Sigmoid colon (tissue), 7 donors: Measurements from ENCODE around the gene DHX35. TPM values are rescaled to one million over a fixed set of nuclear protein-coding genes. Genes with fewer than 3 reads are reported as not detected.

Experiments used
- DNase-seq: peaks from one replicate; pipeline ENCODE4 v3.0.0-alpha.2; 2019
- H3K27ac ChIP-seq, 4 donors: fragments of 200-600 bp; sonication (generic); one replicate each; pipeline ENCODE4 v1.5.1; 2016 to 2019; ENCODE audit warnings: mild to moderate bottlenecking in 1 of 4
- H3K27me3 ChIP-seq, 3 donors: fragments of 200-600 bp; sonication (generic); one replicate each; pipeline ENCODE4 v1.5.1; 2019; ENCODE audit warnings: mild to moderate bottlenecking in 1 of 3
- H3K36me3 ChIP-seq, 4 donors: fragments of 200-600 bp; sonication (generic); one replicate each; pipeline ENCODE4 v1.5.1; 2016 to 2019
- H3K4me1 ChIP-seq, 4 donors: fragments of 200-600 bp; sonication (generic); one replicate each; pipeline ENCODE4 v1.5.1; 2017 to 2019
- H3K4me3 ChIP-seq, 4 donors: fragments of 200-600 bp; sonication (generic); one replicate each; pipeline ENCODE4 v1.5.1; 2017 to 2019; ENCODE audit warnings: mild to moderate bottlenecking in 2 of 4, moderate library complexity in 1 of 4
- H3K9me3 ChIP-seq, 4 donors: fragments of 200-600 bp in 3 of 4; sonication (generic) in 3 of 4; one replicate each; pipeline versions ENCODE4 v1.5.1 to v1.6.1; 2013 to 2019
- EP300 ChIP-seq, 4 donors: sonication (generic); formaldehyde crosslinking; IDR thresholded peaks; one replicate each; pipeline ENCODE4 v1.6.1; 2017; ENCODE audit warnings: antibody characterized with exemption in 4 of 4
- POLR2A ChIP-seq, 2 donors: fragments of 450-650 bp; IDR thresholded peaks; one replicate each; pipeline ENCODE4 v1.6.1; 2016; ENCODE audit warnings: antibody characterized with exemption in 2 of 2, mild to moderate bottlenecking in 2 of 2, moderate library complexity in 2 of 2
- POLR2AphosphoS5 ChIP-seq, 4 donors: sonication (generic); formaldehyde crosslinking; IDR thresholded peaks; one replicate each; pipeline ENCODE4 v1.6.1; 2017; ENCODE audit warnings: antibody characterized with exemption in 4 of 4
- WGBS, 2 donors: extraction: QIAGEN DNeasy Blood & Tissue Kit; methylation state at CpG; one replicate each; pipeline ENCODE4 v1.1.7; 2013; 5-methylcytosine and 5-hydroxymethylcytosine counted together
- intact Hi-C: fragments of 100-400 bp; cut with DNase I; formaldehyde crosslinking; loops from one replicate; pipeline ENCODE4 v1.15.1; 2023
- polyA plus RNA-seq, 3 donors: library from polyadenylated mRNA; stranded (reverse); fragments of 200-250 nt; gene quantifications; one replicate each; pipeline ENCODE4 v1.2.3, GENCODE V29; 2013
- total RNA-seq, 4 donors: library from RNA; depleted of rRNA; stranded (reverse); fragments of >200 nt; gene quantifications; one replicate each; pipeline ENCODE4 v1.1.0, GENCODE V29; 2016
- TF ChIP-seq, protein P1 (sequence below), 4 experiments: fragments of 450-650 bp in 3 of 4; fragments of 200-600 bp in 1 of 4; IDR thresholded peaks; one replicate each; pipeline ENCODE4 v1.5.1; 2016 to 2019; ENCODE audit warnings: antibody characterized with exemption in 4 of 4, mild to moderate bottlenecking in 3 of 4, moderate library complexity in 2 of 4
- donor health status: healthy with polysubstance abuse.
- donor health status: Bipolar disorder and iron deficiency.
- donor health status: healthy.

DHX35 gene
- total and polyA plus RNA-seq, 7 donors, result 8.8 to 33.2 (median 16.1) TPM

DNA sequence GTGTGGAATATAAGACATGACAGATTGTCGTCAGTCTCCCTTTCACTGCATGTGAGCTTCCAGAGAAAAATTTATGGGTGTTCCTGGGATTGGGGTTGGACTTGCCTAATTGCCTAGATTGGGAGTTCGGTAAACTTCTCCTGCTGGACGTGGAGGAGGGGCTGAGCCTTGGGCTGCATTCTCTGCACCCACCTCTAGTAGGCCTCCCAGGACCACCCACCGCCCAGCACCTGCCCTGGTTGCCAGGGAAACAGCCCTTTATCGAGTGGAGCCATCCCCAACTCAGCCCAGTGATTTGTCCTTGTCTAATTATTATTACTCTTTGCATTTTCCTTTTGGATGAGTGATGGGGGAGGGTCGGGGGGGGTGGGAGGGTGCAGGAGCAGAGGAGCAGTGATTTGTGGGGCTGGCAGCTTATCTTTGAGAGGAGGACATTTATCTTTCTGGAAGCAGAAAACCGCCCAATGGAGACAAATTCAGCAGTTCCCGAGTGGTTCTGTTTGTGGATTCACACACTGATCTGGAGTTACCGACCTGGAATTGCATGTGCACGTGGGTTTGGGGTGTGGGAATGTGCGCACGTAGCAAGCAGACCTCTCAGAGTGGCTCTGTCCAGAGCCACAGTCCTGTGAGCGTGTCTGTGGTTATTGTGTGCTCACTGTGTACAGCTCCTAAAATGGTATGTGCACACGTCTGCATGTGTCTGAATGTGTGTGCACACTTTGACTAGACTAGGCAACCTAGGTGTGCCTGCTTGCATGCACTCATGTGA is 104.5 kb downstream of the DHX35 start:
- intact Hi-C loops, result no loop called here
- no peak overlapping the region for H3K27ac ChIP-seq
- H3K9me3 ChIP-seq, result peaks cover 0 to 6% (median 3%) of the 10 kb centered on the region in 4 donors
- no peak overlapping the region for H3K4me3 ChIP-seq
- 52 to 65% methylated on average over 14 of the region's 14 CpGs for WGBS, 2 donors
- H3K36me3 ChIP-seq, result no peaks in the 10 kb centered on the region
- TF ChIP-seq POLR2A (IDR thresholded peaks at IDR 0.05), result no peak
- no peak for TF ChIP-seq EP300 (IDR thresholded peaks at IDR 0.05)
- no peak for TF ChIP-seq POLR2AphosphoS5 (IDR thresholded peaks at IDR 0.05)
- TF ChIP-seq, protein P1, sequence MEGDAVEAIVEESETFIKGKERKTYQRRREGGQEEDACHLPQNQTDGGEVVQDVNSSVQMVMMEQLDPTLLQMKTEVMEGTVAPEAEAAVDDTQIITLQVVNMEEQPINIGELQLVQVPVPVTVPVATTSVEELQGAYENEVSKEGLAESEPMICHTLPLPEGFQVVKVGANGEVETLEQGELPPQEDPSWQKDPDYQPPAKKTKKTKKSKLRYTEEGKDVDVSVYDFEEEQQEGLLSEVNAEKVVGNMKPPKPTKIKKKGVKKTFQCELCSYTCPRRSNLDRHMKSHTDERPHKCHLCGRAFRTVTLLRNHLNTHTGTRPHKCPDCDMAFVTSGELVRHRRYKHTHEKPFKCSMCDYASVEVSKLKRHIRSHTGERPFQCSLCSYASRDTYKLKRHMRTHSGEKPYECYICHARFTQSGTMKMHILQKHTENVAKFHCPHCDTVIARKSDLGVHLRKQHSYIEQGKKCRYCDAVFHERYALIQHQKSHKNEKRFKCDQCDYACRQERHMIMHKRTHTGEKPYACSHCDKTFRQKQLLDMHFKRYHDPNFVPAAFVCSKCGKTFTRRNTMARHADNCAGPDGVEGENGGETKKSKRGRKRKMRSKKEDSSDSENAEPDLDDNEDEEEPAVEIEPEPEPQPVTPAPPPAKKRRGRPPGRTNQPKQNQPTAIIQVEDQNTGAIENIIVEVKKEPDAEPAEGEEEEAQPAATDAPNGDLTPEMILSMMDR (IDR thresholded peaks at IDR 0.05), result no peak
- DNase-seq, result no peak
- no peaks in the 10 kb centered on the region for H3K4me1 ChIP-seq
- H3K27me3 ChIP-seq, result peaks cover 0 to 15% (median 0%) of the 10 kb centered on the region in 3 donors

DNA sequence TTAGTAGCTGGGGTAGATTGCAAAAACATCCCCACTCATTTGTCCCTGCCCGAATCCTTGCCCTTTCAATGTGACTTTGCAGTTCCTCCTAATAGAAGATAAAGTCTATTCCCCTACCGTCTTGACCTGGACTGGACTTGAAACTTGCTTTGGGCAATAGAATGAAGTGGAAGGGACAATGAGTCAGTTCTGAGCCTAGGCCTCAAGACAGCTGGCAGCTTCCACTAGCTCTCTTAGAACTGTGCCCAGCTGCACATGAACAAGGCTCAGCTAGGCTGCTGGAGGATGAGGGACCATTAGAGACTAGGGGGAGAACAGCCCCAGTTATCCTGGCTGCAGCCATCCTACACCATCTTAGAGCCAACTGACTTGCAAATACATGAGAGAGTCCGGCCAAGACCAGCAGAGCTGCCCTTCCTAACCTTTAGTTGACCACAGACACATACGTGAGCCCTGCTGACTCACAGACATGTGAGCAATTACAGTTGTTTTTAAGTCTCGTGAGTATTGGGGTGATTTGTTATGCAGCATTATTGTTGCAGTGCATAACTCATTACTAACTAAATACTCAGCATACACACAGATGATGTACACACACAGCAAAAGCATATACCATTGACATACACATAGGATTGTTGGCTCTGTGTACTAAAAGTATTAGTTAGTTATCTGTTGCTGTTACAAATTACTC is 105.5 kb downstream of the DHX35 start:
- WGBS, 2 donors, result 85% methylated on average over 5 of the region's 5 CpGs
- intact Hi-C loops, result no loop called here

DNA sequence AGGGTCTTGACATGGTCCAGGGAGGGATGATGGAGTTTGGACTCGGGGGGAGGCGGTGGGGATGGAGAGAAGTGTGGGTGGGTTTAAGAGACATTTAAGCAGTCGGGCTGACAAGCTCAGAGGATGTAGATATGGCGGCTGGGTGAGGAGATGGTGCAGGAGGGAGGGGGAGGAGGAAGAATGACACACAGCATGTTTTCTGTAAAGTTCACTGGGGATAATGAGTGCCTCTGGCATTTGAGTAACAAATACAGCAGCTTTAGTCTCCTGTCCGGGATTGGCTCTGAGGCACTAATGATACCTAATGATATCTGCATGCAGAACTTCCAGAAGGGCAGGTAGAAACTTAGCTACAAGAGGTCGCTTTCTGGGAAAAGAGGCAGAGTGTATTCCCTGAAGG is 107.8 kb downstream of the DHX35 start:
- Histone ChIP-seq H3K36me3 (no peaks in the 10 kb centered on the region), H3K27me3 (peaks cover 5 to 28% (median 5%) of the 10 kb centered on the region in 3 donors), H3K9me3 (peaks cover 0 to 6% (median 3%) of the 10 kb centered on the region in 4 donors), H3K4me1 (no peaks in the 10 kb centered on the region), H3K27ac (no peak overlapping the region), H3K4me3 (no peak overlapping the region)
- intact Hi-C loops, result no loop called here
- 51 to 67% methylated on average over 6 of the region's 6 CpGs for whole genome bisulfite sequencing, 2 donors
- DNase-seq, result no peak
- TF ChIP-seq, protein P1 (IDR thresholded peaks at IDR 0.05), result no peak
- no peak for TF ChIP-seq EP300 (IDR thresholded peaks at IDR 0.05)
- TF ChIP-seq POLR2AphosphoS5 (IDR thresholded peaks at IDR 0.05), result no peak
- no peak for TF ChIP-seq POLR2A (IDR thresholded peaks at IDR 0.05)

More for the DNA sequence above, 105.5 kb downstream of the DHX35 start:
- Histone ChIP-seq H3K9me3 (peaks cover 0 to 6% (median 3%) of the 10 kb centered on the region in 4 donors), H3K4me1 (no peaks in the 10 kb centered on the region), H3K36me3 (no peaks in the 10 kb centered on the region), H3K27ac (no peak overlapping the region), H3K4me3 (no peak overlapping the region), H3K27me3 (peaks cover 5 to 15% (median 5%) of the 10 kb centered on the region in 3 donors)
- no peak for DNase-seq
- TF ChIP-seq, protein P1 (IDR thresholded peaks at IDR 0.05), result no peak
- no peak for TF ChIP-seq EP300 (IDR thresholded peaks at IDR 0.05)
- no peak for TF ChIP-seq POLR2A (IDR thresholded peaks at IDR 0.05)
- no peak for TF ChIP-seq POLR2AphosphoS5 (IDR thresholded peaks at IDR 0.05)

DNA sequence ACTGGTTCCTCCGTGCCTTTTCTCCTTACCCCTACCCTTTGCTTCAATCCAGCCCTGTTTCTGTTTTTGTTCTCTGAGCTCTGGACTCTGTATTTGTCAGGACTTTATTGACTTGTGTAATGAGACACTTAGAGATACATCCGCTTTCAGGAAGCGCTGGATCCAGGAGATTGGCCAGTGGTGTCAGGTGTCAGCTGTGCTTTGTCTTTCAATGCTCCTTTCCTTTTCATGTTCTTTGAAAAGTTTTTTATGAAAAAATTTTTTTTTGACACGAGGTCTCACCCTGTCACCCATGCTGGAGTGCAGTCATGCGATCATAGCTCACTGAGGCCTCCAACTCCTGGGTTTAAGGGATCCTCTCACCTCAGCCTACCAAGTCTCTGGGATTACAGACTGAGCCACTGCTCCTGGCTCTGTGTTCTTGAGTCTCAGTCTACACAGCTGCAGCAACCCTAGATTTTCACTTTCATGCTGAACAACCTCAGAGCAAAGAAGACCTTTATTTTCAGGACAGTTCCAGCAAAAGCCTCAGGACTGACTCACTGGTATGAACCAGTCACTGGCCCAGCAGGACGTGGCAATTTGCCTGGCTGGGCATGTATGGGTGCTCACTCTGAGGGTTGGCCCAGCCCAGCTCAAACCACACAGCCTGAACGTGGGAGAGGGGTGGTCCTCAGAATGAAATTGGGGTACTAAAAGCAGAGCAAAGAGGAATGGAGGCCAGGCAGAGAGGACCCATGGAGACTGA is 108.5 kb downstream of the DHX35 start:
- WGBS, 2 donors, result 53 to 62% methylated on average over 7 of the region's 7 CpGs
- Histone ChIP-seq H3K27ac (no peak overlapping the region), H3K27me3 (peaks cover 5 to 28% (median 5%) of the 10 kb centered on the region in 3 donors), H3K4me1 (no peaks in the 10 kb centered on the region), H3K4me3 (no peak overlapping the region), H3K9me3 (peaks cover 0 to 6% (median 3%) of the 10 kb centered on the region in 4 donors), H3K36me3 (no peaks in the 10 kb centered on the region)
- TF ChIP-seq, protein P1 (IDR thresholded peaks at IDR 0.05), result no peak
- no peak for TF ChIP-seq EP300 (IDR thresholded peaks at IDR 0.05)
- intact Hi-C loops, result no loop called here
- no peak for DNase-seq
